HepG2 (cell line): ENCODE results near the gene CCNF. TPM values are rescaled to one million over a fixed set of nuclear protein-coding genes. Genes with fewer than 3 reads are reported as not detected.

Experiments
- ATAC-seq: fragments of 200-7000 bp; cut with Tn5 transposase; 3 replicates; pipeline ENCODE4 v1.9.1; 2020; ENCODE audit warnings: mild to moderate bottlenecking, moderate library complexity
- BruUV-seq: library from RNA; stranded (reverse); fragments of 400-500 nt; replicated peaks from 2 replicates; lab custom pipeline; 2021; lab: Mats Ljungman, UMichigan
- CTCF ChIA-PET: fragments of 300-600 bp; formaldehyde crosslinking; extraction: SDS; loops from one replicate; lab custom pipeline; 2021; ENCODE audit warnings: low total read pairs, inconsistent platforms, low intra/inter-chr PET ratio; lab: Yijun Ruan, JAX
- POLR2A ChIA-PET: fragments of 350-600 bp; sonication (Branson Sonifier 250); formaldehyde crosslinking; loops from one replicate; lab custom pipeline; 2020; ENCODE audit warnings: antibody characterized with exemption, inconsistent platforms; lab: Yijun Ruan, JAX
- DNase-seq: peaks from one replicate; pipeline ENCODE4 v3.0.0-alpha.2; 2015; ENCODE audit warnings: low spot score
- FAIRE-seq: peaks from 3 replicates; lab custom pipeline; 2011; peaks lifted over from hg19 to GRCh38; lab: Jason Lieb, UNC
- H2AFZ ChIP-seq: one replicate; pipeline ENCODE4 v1.6.1; 2011; ENCODE audit warnings: low read length, inconsistent platforms
- H3K27ac ChIP-seq: fragments of 300-600 bp; 3 replicates; pipeline ENCODE4 v1.8.0; 2011; ENCODE audit warnings: mixed run types, mild to moderate bottlenecking, mixed read lengths, low read length, inconsistent platforms; ENCODE audit not compliant: insufficient read depth; ENCODE audit errors: extremely low read length
- H3K27me3 ChIP-seq, 2 experiments: fragments of 200-600 bp in 1 of 2; 2 replicates in 1 of 2; 3 replicates in 1 of 2; pipeline versions ENCODE4 v1.6.0 to v1.8.0; 2011; ENCODE audit warnings: low read length in 2 of 2, mild to moderate bottlenecking in 2 of 2, moderate library complexity in 2 of 2, inconsistent platforms in 1 of 2; ENCODE audit not compliant: insufficient read depth in 2 of 2, control insufficient read depth in 1 of 2
- H3K36me3 ChIP-seq, 2 experiments: fragments of 200-600 bp in 1 of 2; replicated peaks in 1 of 2; 2 replicates in 1 of 2; 3 replicates in 1 of 2; pipeline versions ENCODE4 v1.5.1 to v1.8.0; 2011; ENCODE audit warnings: low read length in 2 of 2, inconsistent platforms in 1 of 2; ENCODE audit not compliant: insufficient read depth in 2 of 2, control insufficient read depth in 1 of 2
- H3K4me1 ChIP-seq: 2 replicates; pipeline ENCODE4 v1.5.1; 2012; ENCODE audit warnings: low read length, inconsistent platforms; ENCODE audit not compliant: insufficient read depth
- H3K4me2 ChIP-seq: 2 replicates; pipeline ENCODE4 v1.6.0; 2011; ENCODE audit warnings: low read depth, low read length, inconsistent platforms
- H3K4me3 ChIP-seq, 3 experiments: fragments of 200-600 bp in 1 of 3; sonication (generic), shearing (Covaris generic) in 1 of 3; replicated peaks in 1 of 3; 2 replicates each; pipeline ENCODE4 v1.5.1; 2011 to 2016; ENCODE audit warnings: low read length in 3 of 3, inconsistent platforms in 2 of 3, low read depth in 2 of 3, mild to moderate bottlenecking in 2 of 3, control low read depth in 1 of 3, mixed read lengths in 1 of 3; ENCODE audit not compliant: insufficient read depth in 1 of 3
- H3K79me2 ChIP-seq: one replicate; pipeline ENCODE4 v1.6.1; 2011; ENCODE audit warnings: low read length, inconsistent platforms; ENCODE audit not compliant: insufficient read depth
- H3K9ac ChIP-seq: 2 replicates; pipeline ENCODE4 v1.6.0; 2011; ENCODE audit warnings: mild to moderate bottlenecking, low read depth, low read length, inconsistent platforms; ENCODE audit not compliant: insufficient read depth
- H3K9me3 ChIP-seq: 2 replicates; pipeline ENCODE4 v1.5.1; 2012; ENCODE audit warnings: mild to moderate bottlenecking, low read length
- H4K20me1 ChIP-seq: 2 replicates; pipeline ENCODE4 v1.6.0; 2011; ENCODE audit warnings: inconsistent platforms, mild to moderate bottlenecking, low read length, moderate library complexity; ENCODE audit not compliant: insufficient read depth
- BHLHE40 ChIP-seq: IDR thresholded peaks from 2 replicates; pipeline ENCODE4 v1.6.1; 2011; ENCODE audit warnings: low read length, improper control_type of control experiment
- CEBPB ChIP-seq: IDR thresholded peaks from 2 replicates; pipeline ENCODE4 v1.6.1; 2011; ENCODE audit warnings: low read depth, low read length, improper control_type of control experiment, borderline replicate concordance
- ELF4 ChIP-seq: sonication (generic); formaldehyde crosslinking; IDR thresholded peaks from 2 replicates; pipeline ENCODE4 v1.5.0; 2020; ENCODE audit warnings: missing genetic modification reagents, mild to moderate bottlenecking, moderate library complexity, borderline replicate concordance
- FOSL2 ChIP-seq: sonication (generic); formaldehyde crosslinking; IDR thresholded peaks from 2 replicates; pipeline ENCODE4 v1.4.0; 2020; ENCODE audit warnings: missing genetic modification reagents
- SALL2 ChIP-seq: sonication (generic); formaldehyde crosslinking; IDR thresholded peaks from 2 replicates; pipeline ENCODE4 v1.8.1; 2023; ENCODE audit warnings: mild to moderate bottlenecking, missing genetic modification reagents, inconsistent platforms
- SMARCC2 ChIP-seq: fragments of 450-650 bp; IDR thresholded peaks from 2 replicates; pipeline ENCODE4 v1.6.1; 2017; ENCODE audit warnings: antibody characterized with exemption, mild to moderate bottlenecking
- SOX6 ChIP-seq, 2 experiments: fragments of 450-650 bp in 1 of 2; sonication (generic) in 1 of 2; formaldehyde crosslinking in 1 of 2; IDR thresholded peaks; 2 replicates each; pipeline versions ENCODE4 v1.4.0 to v1.6.1; 2017 to 2020; ENCODE audit warnings: antibody characterized with exemption in 1 of 2, mild to moderate bottlenecking in 1 of 2, missing genetic modification reagents in 1 of 2
- U2AF1 ChIP-seq: fragments of 200-400 bp; formaldehyde crosslinking; optimal IDR thresholded peaks from 2 replicates; pipeline ENCODE3; 2017; ENCODE audit warnings: mild to moderate bottlenecking, low read depth, low read length
- YEATS4 ChIP-seq: sonication (generic); formaldehyde crosslinking; IDR thresholded peaks from 2 replicates; pipeline ENCODE4 v1.4.0; 2020; ENCODE audit warnings: missing genetic modification reagents, borderline replicate concordance
- ZFP62 ChIP-seq: sonication (generic); formaldehyde crosslinking; IDR thresholded peaks from 2 replicates; pipeline ENCODE4 v1.4.0; 2020; ENCODE audit warnings: missing genetic modification reagents
- ZNF230 ChIP-seq: sonication (generic); formaldehyde crosslinking; IDR thresholded peaks from 2 replicates; pipeline ENCODE4 v1.4.0; 2020; ENCODE audit warnings: mild to moderate bottlenecking, missing genetic modification reagents
- ZNF282 ChIP-seq: fragments of 450-650 bp; IDR thresholded peaks from 2 replicates; pipeline ENCODE4 v1.6.1; 2018; ENCODE audit not compliant: partially characterized antibody
- ZNF644 ChIP-seq: IDR thresholded peaks from 2 replicates; pipeline ENCODE4 v1.6.1; 2016; ENCODE audit warnings: low read depth
- WGBS: methylation state at CpG from one replicate; pipeline ENCODE4 v1.1.6; 2017; ENCODE audit warnings: low lambda C conversion rate; 5-methylcytosine and 5-hydroxymethylcytosine counted together
- in situ Hi-C: cut with HindIII; loops from 2 replicates; pipeline ENCODE4 v1.10.0; 2017; ENCODE audit warnings: low pct_unique_long_range_greater_than_20kb; ENCODE audit not compliant: extremely low pct_ligation_motif_present
- intact Hi-C: fragments of 100-400 bp; cut with micrococcal nuclease; formaldehyde crosslinking; loops from one replicate; pipeline ENCODE4 v1.10.0; 2022; ENCODE audit not compliant: unreplicated experiment
- polyA plus RNA-seq, 8 experiments: library from polyadenylated mRNA; depleted of rRNA in 3 of 8; stranded (reverse) in 7 of 8; unstranded in 1 of 8; fragments of >200 nt; fragmentation: Illumina TruSeq in 4 of 8; extraction: Trizol in 4 of 8; gene quantifications; 2 replicates each; pipeline versions ENCODE4 v1.2.1 to v1.2.3, GENCODE V29; 2011 to 2016; ENCODE audit warnings: low read depth in 4 of 8, missing spikeins in 1 of 8, mixed read lengths in 1 of 8; ENCODE audit not compliant: insufficient read depth in 1 of 8
- total RNA-seq, 5 experiments: library from RNA; depleted of rRNA; stranded (reverse); fragments of >200 nt; fragmentation: Illumina TruSeq; extraction: Trizol; gene quantifications; 2 replicates each; pipeline ENCODE4 v1.2.3, GENCODE V29; 2016; ENCODE audit warnings: low read depth in 1 of 5
- TF ChIP-seq, protein P1 (sequence below): sonication (generic); formaldehyde crosslinking; IDR thresholded peaks from 2 replicates; pipeline ENCODE4 v1.4.0; 2020; ENCODE audit warnings: missing genetic modification reagents
- TF ChIP-seq, protein P2 (sequence below): sonication (generic); formaldehyde crosslinking; IDR thresholded peaks from 2 replicates; pipeline ENCODE4 v1.5.1; 2020; ENCODE audit warnings: mild to moderate bottlenecking, moderate library complexity, missing genetic modification reagents
- TF ChIP-seq, protein P3 (sequence below): sonication (generic); formaldehyde crosslinking; IDR thresholded peaks from 2 replicates; pipeline ENCODE4 v1.4.0; 2020; ENCODE audit warnings: missing genetic modification reagents, mild to moderate bottlenecking, borderline replicate concordance

Gene CCNF
- total and polyA plus RNA-seq, 2 of the 13 experiments (the other 11 are each of a cell fraction or from before 2014, with no cell fraction given): 6.4 to 22.8 TPM

DNA sequence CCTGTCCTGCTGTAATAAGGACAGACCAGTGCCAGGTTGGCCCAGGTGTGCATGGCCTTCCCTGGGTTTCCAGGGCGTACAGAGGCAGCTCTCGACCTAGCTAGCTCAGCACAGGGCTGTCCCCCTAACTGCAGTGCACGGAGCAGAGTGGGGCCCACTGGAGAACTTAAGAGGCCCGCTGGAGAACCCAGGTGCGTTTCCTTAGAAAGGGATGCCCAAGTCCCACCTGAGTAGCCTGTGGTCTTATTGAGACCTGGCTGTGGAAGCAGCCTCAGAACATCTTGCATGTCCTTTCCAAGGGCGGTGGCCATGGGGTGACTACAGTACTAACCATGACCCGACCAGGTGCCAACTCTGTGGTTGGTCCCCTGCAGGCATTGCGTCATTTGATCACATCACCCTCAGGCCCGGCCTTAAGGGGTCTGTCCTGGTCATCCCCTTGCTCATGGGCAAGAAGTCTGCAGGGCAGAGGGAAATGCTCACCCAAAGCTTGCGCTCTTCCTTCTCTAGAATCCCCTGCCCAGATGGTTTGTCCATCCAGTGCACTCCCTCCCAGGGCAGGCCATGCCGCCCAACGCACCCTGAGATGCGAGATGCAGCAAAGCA, 3.3 kb upstream of the CCNF start:
- CTCF ChIA-PET: no interaction called here
- intact Hi-C loops: loop anchor here (5.0 kb wide), 1 partner anchor 84 kb away; the partner anchor contains the start of gene ABCA3

DNA sequence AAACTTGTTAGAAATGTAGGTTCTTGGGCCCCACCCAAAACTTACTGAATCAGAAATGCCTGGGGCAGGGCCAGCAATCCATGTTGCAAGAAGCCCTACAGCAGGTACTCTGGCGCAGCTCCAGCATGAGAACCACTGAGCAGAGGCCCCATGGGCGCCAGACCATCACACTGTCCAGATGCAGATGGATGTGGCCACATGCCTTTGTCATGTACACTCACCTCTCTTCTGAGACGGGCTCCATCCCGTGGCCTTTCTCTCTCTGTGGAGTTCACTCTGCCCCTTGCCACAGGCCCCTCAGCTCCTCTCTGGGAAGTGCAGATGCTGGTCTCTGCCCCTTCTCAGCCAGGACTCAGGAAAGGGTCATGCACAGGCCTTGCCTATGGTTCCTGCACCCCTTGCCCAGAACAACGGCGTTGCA, 2.3 kb upstream of the CCNF start:
- Histone ChIP-seq H3K4me3 (no peak overlapping the region), H3K36me3 (peaks cover 0 to 1% of the 10 kb centered on the region in 2 experiments; a peak in 3 of 5 replicates), H3K79me2 (peaks cover 15% of the 10 kb centered on the region), H3K9ac (no peak overlapping the region), H3K27me3 (peaks cover 10 to 28% of the 10 kb centered on the region in 2 experiments), H2AFZ (no peak overlapping the region), H3K4me1 (peaks cover 33% of the 10 kb centered on the region), H4K20me1 (no peaks in the 10 kb centered on the region), H3K4me2 (no peak overlapping the region), H3K9me3 (no peaks in the 10 kb centered on the region), H3K27ac (no peak overlapping the region)
- FAIRE-seq (no peak), ATAC-seq (no peak), DNase-seq (no peak)
- CTCF ChIA-PET: no interaction called here
- POLR2A ChIA-PET: no interaction called here
- intact Hi-C loops (loop anchor here (5.0 kb wide), 1 partner anchor 85 kb away; the partner anchor contains the start of gene ABCA3), in situ Hi-C loops (loop anchor here (5.0 kb wide), 1 partner anchor 75 kb away; no protein-coding TSS in a partner anchor)
- BruUV-seq: no TSS peak
- 75% methylated on average over 4 of the region's 6 CpGs for WGBS
- TF ChIP-seq, protein P1, sequence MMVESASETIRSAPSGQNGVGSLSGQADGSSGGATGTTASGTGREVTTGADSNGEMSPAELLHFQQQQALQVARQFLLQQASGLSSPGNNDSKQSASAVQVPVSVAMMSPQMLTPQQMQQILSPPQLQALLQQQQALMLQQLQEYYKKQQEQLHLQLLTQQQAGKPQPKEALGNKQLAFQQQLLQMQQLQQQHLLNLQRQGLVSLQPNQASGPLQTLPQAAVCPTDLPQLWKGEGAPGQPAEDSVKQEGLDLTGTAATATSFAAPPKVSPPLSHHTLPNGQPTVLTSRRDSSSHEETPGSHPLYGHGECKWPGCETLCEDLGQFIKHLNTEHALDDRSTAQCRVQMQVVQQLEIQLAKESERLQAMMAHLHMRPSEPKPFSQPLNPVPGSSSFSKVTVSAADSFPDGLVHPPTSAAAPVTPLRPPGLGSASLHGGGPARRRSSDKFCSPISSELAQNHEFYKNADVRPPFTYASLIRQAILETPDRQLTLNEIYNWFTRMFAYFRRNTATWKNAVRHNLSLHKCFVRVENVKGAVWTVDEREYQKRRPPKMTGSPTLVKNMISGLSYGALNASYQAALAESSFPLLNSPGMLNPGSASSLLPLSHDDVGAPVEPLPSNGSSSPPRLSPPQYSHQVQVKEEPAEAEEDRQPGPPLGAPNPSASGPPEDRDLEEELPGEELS (CRISPR knock-in tag): no peak
- no peak for TF ChIP-seq SALL2 (CRISPR knock-in tag)
- no peak for TF ChIP-seq ZFP62
- no peak for TF ChIP-seq FOSL2 (CRISPR knock-in tag)
- TF ChIP-seq, protein P2, sequence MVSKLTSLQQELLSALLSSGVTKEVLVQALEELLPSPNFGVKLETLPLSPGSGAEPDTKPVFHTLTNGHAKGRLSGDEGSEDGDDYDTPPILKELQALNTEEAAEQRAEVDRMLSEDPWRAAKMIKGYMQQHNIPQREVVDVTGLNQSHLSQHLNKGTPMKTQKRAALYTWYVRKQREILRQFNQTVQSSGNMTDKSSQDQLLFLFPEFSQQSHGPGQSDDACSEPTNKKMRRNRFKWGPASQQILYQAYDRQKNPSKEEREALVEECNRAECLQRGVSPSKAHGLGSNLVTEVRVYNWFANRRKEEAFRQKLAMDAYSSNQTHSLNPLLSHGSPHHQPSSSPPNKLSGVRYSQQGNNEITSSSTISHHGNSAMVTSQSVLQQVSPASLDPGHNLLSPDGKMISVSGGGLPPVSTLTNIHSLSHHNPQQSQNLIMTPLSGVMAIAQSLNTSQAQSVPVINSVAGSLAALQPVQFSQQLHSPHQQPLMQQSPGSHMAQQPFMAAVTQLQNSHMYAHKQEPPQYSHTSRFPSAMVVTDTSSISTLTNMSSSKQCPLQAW (CRISPR knock-in tag): no peak
- TF ChIP-seq, protein P3, sequence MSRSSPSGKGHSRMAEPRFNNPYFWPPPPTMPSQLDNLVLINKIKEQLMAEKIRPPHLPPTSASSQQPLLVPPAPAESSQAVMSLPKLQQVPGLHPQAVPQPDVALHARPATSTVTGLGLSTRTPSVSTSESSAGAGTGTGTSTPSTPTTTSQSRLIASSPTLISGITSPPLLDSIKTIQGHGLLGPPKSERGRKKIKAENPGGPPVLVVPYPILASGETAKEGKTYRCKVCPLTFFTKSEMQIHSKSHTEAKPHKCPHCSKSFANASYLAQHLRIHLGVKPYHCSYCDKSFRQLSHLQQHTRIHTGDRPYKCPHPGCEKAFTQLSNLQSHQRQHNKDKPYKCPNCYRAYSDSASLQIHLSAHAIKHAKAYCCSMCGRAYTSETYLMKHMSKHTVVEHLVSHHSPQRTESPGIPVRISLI (CRISPR knock-in tag): no peak
- TF ChIP-seq U2AF1: no peak
- TF ChIP-seq SMARCC2: no peak
- TF ChIP-seq ZNF644: no peak
- TF ChIP-seq ELF4 (CRISPR knock-in tag): no peak
- no peak for TF ChIP-seq ZNF230 (CRISPR knock-in tag)

More for the DNA sequence above, 3.3 kb upstream of the CCNF start:
- no peak overlapping the region for H3K27ac ChIP-seq
- H3K4me3 ChIP-seq: no peak overlapping the region
- H4K20me1 ChIP-seq: no peaks in the 10 kb centered on the region
- in situ Hi-C loops: loop anchor here (5.0 kb wide), 1 partner anchor 76 kb away; no protein-coding TSS in a partner anchor
- peaks cover 13% of the 10 kb centered on the region for H3K79me2 ChIP-seq
- peaks cover 26% of the 10 kb centered on the region for H3K4me1 ChIP-seq
- no TSS peak for BruUV-seq
- no peak for FAIRE-seq
- ATAC-seq: no peak
- no peak overlapping the region for H2AFZ ChIP-seq
- no peak overlapping the region for H3K9ac ChIP-seq
- no peak for DNase-seq
- H3K4me2 ChIP-seq: no peak overlapping the region
- no peak for TF ChIP-seq BHLHE40
- TF ChIP-seq SOX6 (IDR thresholded peaks at IDR 0.05): no peak
- no peak for TF ChIP-seq SOX6 (CRISPR knock-in tag; IDR thresholded peaks at IDR 0.05)
- peak; percentile 64 for TF ChIP-seq CEBPB
- no peak for TF ChIP-seq ZNF282
- no peak for TF ChIP-seq YEATS4
- peaks cover 10 to 28% of the 10 kb centered on the region in 2 experiments for H3K27me3 ChIP-seq
- H3K36me3 ChIP-seq: no peaks in the 10 kb centered on the region; a peak in 1 of 5 replicates
- H3K9me3 ChIP-seq: no peaks in the 10 kb centered on the region
- POLR2A ChIA-PET: no interaction called here
- WGBS: 46% methylated on average over 12 of the region's 13 CpGs
